A549 (cell line): Measurements from ENCODE around the gene LMBR1. TPM values are rescaled to one million over a fixed set of nuclear protein-coding genes. Genes with fewer than 3 reads are reported as not detected.
A peak's percentile ranks its signal among the peaks of the same experiment; 100 is the strongest.

Experiments used
- ATAC-seq, 2 experiments: fragments of 200-7000 bp in 1 of 2; fragments of >200 bp in 1 of 2; cut with Nextera tagmentation in 1 of 2; cut with Tn5 transposase in 1 of 2; 3 replicates each; pipeline versions ENCODE4 v1.8.0 to v1.9.1; 2018 to 2020; ENCODE audit warnings: mild to moderate bottlenecking in 1 of 2, moderate library complexity in 1 of 2
- CTCF ChIA-PET: fragments of 300-600 bp; sonication (Branson Sonifier 250); formaldehyde crosslinking; extraction: SDS; loops from one replicate; lab custom pipeline; 2021; ENCODE audit warnings: antibody characterized with exemption, inconsistent platforms; lab: Yijun Ruan, JAX
- POLR2A ChIA-PET: fragments of 350-600 bp; formaldehyde crosslinking; extraction: SDS; loops from one replicate; lab custom pipeline; 2021; ENCODE audit warnings: antibody characterized with exemption, inconsistent platforms; lab: Yijun Ruan, JAX
- DNase-seq, 2 experiments: peaks; one replicate each; pipeline versions ENCODE4 v3.0.0 to v3.0.0-alpha.2; 2011 to 2016; ENCODE audit warnings: low read depth in 1 of 2, low spot score in 1 of 2
- FAIRE-seq: peaks from 2 replicates; lab custom pipeline; 2011; peaks lifted over from hg19 to GRCh38; lab: Jason Lieb, UNC
- H3K27ac ChIP-seq, 2 experiments: fragments of >200 bp; sonication (Bioruptor Twin); formaldehyde crosslinking; 3 replicates each; pipeline ENCODE4 v1.5.1; 2016 to 2017
- H3K4me1 ChIP-seq: fragments of >200 bp; sonication (Bioruptor Twin); formaldehyde crosslinking; 3 replicates; pipeline ENCODE4 v1.6.1; 2016
- H3K4me2 ChIP-seq: fragments of >200 bp; sonication (Bioruptor Twin); formaldehyde crosslinking; 3 replicates; pipeline ENCODE4 v1.6.1; 2016
- H3K4me3 ChIP-seq: fragments of >200 bp; sonication (Bioruptor Twin); formaldehyde crosslinking; 3 replicates; pipeline ENCODE4 v1.5.1; 2016
- H3K9me3 ChIP-seq: fragments of >200 bp; sonication (Bioruptor Twin); formaldehyde crosslinking; 3 replicates; pipeline ENCODE4 v1.6.1; 2016
- CBX2 ChIP-seq: fragments of 200-600 bp; sonication (generic); IDR thresholded peaks from 2 replicates; pipeline ENCODE4 v1.6.1; 2016; ENCODE audit warnings: low read depth, mild to moderate bottlenecking, borderline replicate concordance
- CBX8 ChIP-seq: fragments of 200-600 bp; sonication (generic); IDR thresholded peaks from 2 replicates; pipeline ENCODE4 v1.6.1; 2016
- CHD2 ChIP-seq: fragments of 150-350 bp; IDR thresholded peaks from 2 replicates; pipeline ENCODE4 v1.6.1; 2014; ENCODE audit warnings: low read length; ENCODE audit not compliant: partially characterized antibody
- EHF ChIP-seq: fragments of 250-450 bp; sonication (Bioruptor Pico); IDR thresholded peaks from 2 replicates; pipeline ENCODE4 v1.5.0; 2020; ENCODE audit warnings: mild to moderate bottlenecking
- EP300 ChIP-seq, 2 experiments: fragments of >200 bp; sonication (Bioruptor Twin); formaldehyde crosslinking; IDR thresholded peaks; 2 replicates in 1 of 2; 3 replicates in 1 of 2; pipeline ENCODE4 v1.6.1; 2016 to 2017
- ESRRA ChIP-seq: fragments of 150-350 bp; IDR thresholded peaks from 2 replicates; pipeline ENCODE4 v1.6.1; 2014; ENCODE audit warnings: mild to moderate bottlenecking, low read length, borderline replicate concordance
- FOSB ChIP-seq: fragments of 250-450 bp; sonication (Bioruptor Pico); IDR thresholded peaks from 2 replicates; pipeline ENCODE4 v1.5.0; 2020; ENCODE audit warnings: mild to moderate bottlenecking, moderate library complexity
- FOSL2 ChIP-seq, 2 experiments: fragments of 450-650 bp in 1 of 2; fragments of >200 bp in 1 of 2; sonication (Bioruptor Twin) in 1 of 2; formaldehyde crosslinking; IDR thresholded peaks; 2 replicates each; pipeline versions ENCODE4 v1.5.0 to v1.6.1; 2016 to 2020; ENCODE audit warnings: mild to moderate bottlenecking in 1 of 2, moderate library complexity in 1 of 2
- GATA3 ChIP-seq: IDR thresholded peaks from 2 replicates; pipeline ENCODE4 v1.6.1; 2012; ENCODE audit warnings: borderline replicate concordance
- HEYL ChIP-seq: fragments of 250-450 bp; sonication (Bioruptor Pico); IDR thresholded peaks from 2 replicates; pipeline ENCODE4 v1.8.0; 2021; ENCODE audit warnings: mild to moderate bottlenecking, moderate library complexity
- HOXB13 ChIP-seq: fragments of 250-450 bp; sonication (Bioruptor Pico); IDR thresholded peaks from 2 replicates; pipeline ENCODE4 v1.5.0; 2020; ENCODE audit warnings: low read depth, mild to moderate bottlenecking, moderate library complexity
- JUNB ChIP-seq: fragments of >200 bp; sonication (Bioruptor Twin); formaldehyde crosslinking; IDR thresholded peaks from 2 replicates; pipeline ENCODE4 v1.6.1; 2016
- POLR2A ChIP-seq: IDR thresholded peaks from 2 replicates; pipeline ENCODE4 v1.6.1; 2012; ENCODE audit warnings: mild to moderate bottlenecking, low read length
- RCOR1 ChIP-seq: fragments of 150-350 bp; IDR thresholded peaks from 2 replicates; pipeline ENCODE4 v1.6.1; 2014; ENCODE audit warnings: antibody characterized with exemption, low read length, low read depth
- REST ChIP-seq: fragments of 200-600 bp; sonication (generic); IDR thresholded peaks from 2 replicates; pipeline ENCODE4 v1.6.1; 2016; ENCODE audit warnings: antibody characterized with exemption, mild to moderate bottlenecking, moderate library complexity
- RFX5 ChIP-seq: fragments of 450-650 bp; IDR thresholded peaks from 2 replicates; pipeline ENCODE4 v1.7.1; 2014; ENCODE audit warnings: antibody characterized with exemption, mild to moderate bottlenecking, moderate library complexity
- RNF2 ChIP-seq: fragments of 200-600 bp; sonication (generic); IDR thresholded peaks from 2 replicates; pipeline ENCODE4 v1.6.1; 2016; ENCODE audit warnings: low read depth, mild to moderate bottlenecking, antibody characterized with exemption, moderate library complexity, borderline replicate concordance
- SMC3 ChIP-seq: fragments of >200 bp; sonication (Bioruptor Twin); formaldehyde crosslinking; IDR thresholded peaks from 3 replicates; pipeline ENCODE4 v1.6.1; 2018; ENCODE audit warnings: inconsistent platforms
- ZFP36 ChIP-seq: fragments of 450-650 bp; IDR thresholded peaks from 2 replicates; pipeline ENCODE4 v1.6.1; 2014; ENCODE audit warnings: borderline replicate concordance; ENCODE audit not compliant: partially characterized antibody
- whole genome bisulfite sequencing: methylation state at CpG from one replicate; pipeline ENCODE4 v1.1.6; 2017; ENCODE audit errors: missing lambda C conversion rate; 5-methylcytosine and 5-hydroxymethylcytosine counted together
- polyA plus RNA-seq, 4 experiments: library from polyadenylated mRNA; depleted of rRNA in 3 of 4; stranded (reverse); fragments of >200 nt; fragmentation: RNase III in 1 of 4; extraction: RNeasy Plus Mini Kit Qiagen cat#74134 plus additional on column Dnase treatment in 1 of 4; gene quantifications; 2 replicates in 3 of 4; 3 replicates in 1 of 4; pipeline ENCODE4 v1.2.3, GENCODE V29; 2011 to 2017
- TF ChIP-seq, protein P1 (sequence below): fragments of >200 bp; sonication (Bioruptor Twin); formaldehyde crosslinking; IDR thresholded peaks from 3 replicates; pipeline ENCODE4 v1.5.1; 2016

Gene LMBR1
- polyA plus RNA-seq, 2 of the 4 experiments (the other 2 are of a cell fraction): 33.2 to 42.3 TPM

DNA sequence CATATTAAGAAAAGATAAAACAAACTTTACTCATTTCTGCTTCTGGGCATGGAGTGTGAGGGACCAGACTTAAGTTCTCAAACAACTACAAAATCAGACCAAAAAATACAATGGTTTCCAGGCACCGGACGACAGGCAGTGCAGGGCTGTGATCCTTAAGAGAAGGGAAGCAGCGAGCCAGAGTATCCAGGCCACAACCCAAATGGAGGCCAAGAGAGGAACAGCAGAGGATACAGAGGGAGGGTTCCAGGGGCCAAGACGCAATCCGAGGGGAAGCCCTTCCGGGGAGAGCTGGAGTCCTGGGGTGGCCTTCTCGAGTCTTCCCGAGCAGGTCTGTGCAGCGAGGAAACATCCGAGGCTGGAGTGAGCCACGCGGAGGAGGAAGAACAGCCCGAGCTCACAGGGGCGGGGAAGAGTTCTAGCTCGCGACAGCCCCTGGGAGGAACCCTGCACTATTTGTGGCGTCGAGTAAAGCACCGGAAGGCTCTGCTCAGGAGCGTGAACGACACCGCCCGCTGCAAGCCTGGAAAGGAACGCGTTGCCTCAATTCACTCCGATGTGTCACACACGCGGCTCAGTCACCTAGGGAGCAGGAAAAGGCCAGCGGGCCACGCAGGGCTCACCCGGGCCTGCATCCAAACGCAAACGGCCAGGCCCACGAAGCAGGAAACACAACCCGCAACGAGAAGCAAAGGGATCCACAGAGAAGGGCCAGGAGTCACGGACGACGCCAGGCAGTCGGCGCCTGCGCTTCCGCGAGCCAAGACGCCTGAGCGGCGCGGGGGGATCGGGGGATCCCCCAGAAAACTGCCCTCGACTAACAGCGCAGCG, 253.3 kb downstream of the LMBR1 start:
- ATAC-seq (peak; percentile 1 to 35; a peak in 4 of 6 replicates), FAIRE-seq (no peak), DNase-seq (no peak)
- TF ChIP-seq JUNB: no peak
- no peak for TF ChIP-seq RFX5
- TF ChIP-seq EHF (CRISPR knock-in tag): no peak
- no peak for TF ChIP-seq CHD2
- TF ChIP-seq RNF2: 0 out of 2 replicates have a peak, but pooled peaks have one; percentile 95
- no peak for TF ChIP-seq EP300 (IDR thresholded peaks at IDR 0.05)
- 67% methylated on average over 49 of the region's 52 CpGs for WGBS
- H3K4me1 ChIP-seq: peaks cover 6% of the 10 kb centered on the region; the same call in 2 of the 3 replicates
- ChIA-PET CTCF (interaction anchor here (0.8 to 1.0 kb wide), 2 partner anchors 13 to 842 kb away, joined by 3 read pairs; no protein-coding TSS in a partner anchor), POLR2A (no interaction called here)
- peak overlapping the region; percentile 82 for H3K4me2 ChIP-seq
- peaks cover 11% of the 10 kb centered on the region for H3K9me3 ChIP-seq
- H3K27ac ChIP-seq: peak overlapping the region; percentile 87 to 95
- H3K4me3 ChIP-seq: peak overlapping the region; percentile 70

DNA sequence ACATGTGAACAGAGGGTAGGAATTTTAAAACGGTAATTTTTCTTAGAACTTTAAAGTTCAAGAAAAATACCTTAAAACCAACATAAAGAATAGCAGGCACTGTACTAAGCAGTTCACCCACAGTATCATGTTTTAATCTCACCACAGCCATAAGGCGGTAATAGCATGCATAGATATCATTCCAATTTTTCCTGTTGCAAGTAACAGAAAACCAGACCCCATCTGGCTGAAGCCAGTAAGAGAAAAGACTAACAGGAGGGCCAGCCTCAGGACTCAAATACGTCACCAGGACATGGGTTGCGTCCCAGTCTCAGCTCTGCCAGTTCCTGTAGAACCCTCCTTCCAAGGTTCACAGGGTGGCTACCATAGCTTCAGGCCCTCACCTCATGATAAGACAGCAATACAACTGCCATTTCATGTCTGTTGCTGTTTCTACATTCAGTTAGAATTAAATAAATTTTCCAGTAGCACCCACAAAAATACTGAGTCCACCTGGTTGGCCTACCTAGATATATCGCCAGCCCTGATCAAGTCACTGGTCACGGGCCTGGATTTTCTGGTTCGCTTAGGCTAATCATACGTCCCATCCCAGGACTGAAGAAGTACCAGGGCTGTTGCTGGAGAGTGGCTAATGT, 254.4 kb downstream of the LMBR1 start:
- Histone ChIP-seq H3K27ac (no peak overlapping the region), H3K4me1 (peaks cover 6% of the 10 kb centered on the region; the same call in 2 of the 3 replicates), H3K4me2 (peak overlapping the region; percentile 82), H3K4me3 (no peak overlapping the region), H3K9me3 (peaks cover 11% of the 10 kb centered on the region)
- TF ChIP-seq CBX8 (no peak), SMC3 (no peak), FOSL2 (IDR thresholded peaks at IDR 0.05) (no peak), FOSL2 (CRISPR knock-in tag; IDR thresholded peaks at IDR 0.05) (no peak), HEYL (CRISPR knock-in tag) (no peak), ESRRA (no peak), FOSB (CRISPR knock-in tag) (no peak), GATA3 (no peak), RCOR1 (no peak), POLR2A (no peak), ZFP36 (no peak), REST (no peak), CBX2 (no peak), HOXB13 (no peak)
- TF ChIP-seq, protein P1, sequence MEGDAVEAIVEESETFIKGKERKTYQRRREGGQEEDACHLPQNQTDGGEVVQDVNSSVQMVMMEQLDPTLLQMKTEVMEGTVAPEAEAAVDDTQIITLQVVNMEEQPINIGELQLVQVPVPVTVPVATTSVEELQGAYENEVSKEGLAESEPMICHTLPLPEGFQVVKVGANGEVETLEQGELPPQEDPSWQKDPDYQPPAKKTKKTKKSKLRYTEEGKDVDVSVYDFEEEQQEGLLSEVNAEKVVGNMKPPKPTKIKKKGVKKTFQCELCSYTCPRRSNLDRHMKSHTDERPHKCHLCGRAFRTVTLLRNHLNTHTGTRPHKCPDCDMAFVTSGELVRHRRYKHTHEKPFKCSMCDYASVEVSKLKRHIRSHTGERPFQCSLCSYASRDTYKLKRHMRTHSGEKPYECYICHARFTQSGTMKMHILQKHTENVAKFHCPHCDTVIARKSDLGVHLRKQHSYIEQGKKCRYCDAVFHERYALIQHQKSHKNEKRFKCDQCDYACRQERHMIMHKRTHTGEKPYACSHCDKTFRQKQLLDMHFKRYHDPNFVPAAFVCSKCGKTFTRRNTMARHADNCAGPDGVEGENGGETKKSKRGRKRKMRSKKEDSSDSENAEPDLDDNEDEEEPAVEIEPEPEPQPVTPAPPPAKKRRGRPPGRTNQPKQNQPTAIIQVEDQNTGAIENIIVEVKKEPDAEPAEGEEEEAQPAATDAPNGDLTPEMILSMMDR: no peak
- POLR2A ChIA-PET: no interaction called here
- WGBS: 96% methylated on average over 8 of the region's 8 CpGs
- CTCF ChIA-PET: interaction anchor here (1.0 kb wide), 1 partner anchor 12 kb away, joined by 3 read pairs; no protein-coding TSS in a partner anchor
- no peak for FAIRE-seq
- DNase-seq: no peak
- no peak for ATAC-seq
